GM19035 (cell line): ENCODE measurements around the gene KLHL9.

ENCODE experiments used
- ATAC-seq: cut with Tn5 transposase; IDR thresholded peaks from one replicate; pipeline ENCODE4 v1.9.1; 2021; ENCODE audit not compliant: unreplicated experiment

KLHL9 gene

DNA sequence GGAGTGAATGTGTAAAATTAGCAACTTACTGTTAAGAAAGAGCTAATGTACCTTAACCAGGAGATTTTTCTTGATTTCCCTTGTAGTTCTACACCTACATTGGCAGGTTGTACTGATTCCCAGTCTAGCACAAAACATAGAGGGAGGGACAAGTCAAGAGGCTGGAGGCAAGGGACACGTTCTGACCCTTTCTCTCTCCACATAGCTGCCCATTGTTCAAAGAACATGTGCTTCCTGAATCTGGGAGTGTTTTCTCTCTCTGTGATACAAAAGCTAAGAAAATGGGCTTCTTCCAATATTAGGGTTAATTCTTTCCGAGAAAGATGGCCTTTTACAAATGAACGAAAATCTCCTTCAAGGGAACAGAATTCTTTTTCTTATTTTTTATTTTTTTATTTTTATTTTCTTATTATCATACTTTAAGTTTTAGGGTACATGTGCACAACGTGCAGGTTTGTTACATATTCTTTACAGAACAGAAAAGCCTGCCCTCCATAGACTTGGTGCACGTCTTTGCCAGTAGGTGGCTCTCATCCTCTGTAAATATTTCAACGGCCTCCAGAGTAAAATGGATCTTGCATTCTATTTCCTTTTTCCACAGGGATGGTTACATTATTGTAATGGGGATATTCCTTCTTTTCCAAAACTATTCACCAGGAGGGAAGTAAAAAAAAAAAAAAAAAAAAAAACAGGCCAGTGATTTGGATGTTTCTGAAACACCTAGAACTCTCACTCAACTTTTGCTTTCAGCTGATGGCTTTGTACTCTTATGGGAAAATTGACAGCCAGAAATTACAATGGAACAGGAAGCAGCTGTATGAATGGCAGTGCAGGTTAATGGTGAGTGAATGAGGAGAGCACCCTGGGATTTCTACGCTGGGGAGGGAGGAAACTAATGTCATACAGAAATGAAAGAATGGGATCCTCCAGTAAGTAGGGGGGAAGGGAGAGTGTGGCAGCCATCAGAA is 17.0 kb downstream of the KLHL9 start:
- peak; percentile 77 for ATAC-seq

- no peak for ATAC-seq
Measured at GRCh38 chr9:21316860-21317259, 18.3 kb downstream of the KLHL9 start.

DNA sequence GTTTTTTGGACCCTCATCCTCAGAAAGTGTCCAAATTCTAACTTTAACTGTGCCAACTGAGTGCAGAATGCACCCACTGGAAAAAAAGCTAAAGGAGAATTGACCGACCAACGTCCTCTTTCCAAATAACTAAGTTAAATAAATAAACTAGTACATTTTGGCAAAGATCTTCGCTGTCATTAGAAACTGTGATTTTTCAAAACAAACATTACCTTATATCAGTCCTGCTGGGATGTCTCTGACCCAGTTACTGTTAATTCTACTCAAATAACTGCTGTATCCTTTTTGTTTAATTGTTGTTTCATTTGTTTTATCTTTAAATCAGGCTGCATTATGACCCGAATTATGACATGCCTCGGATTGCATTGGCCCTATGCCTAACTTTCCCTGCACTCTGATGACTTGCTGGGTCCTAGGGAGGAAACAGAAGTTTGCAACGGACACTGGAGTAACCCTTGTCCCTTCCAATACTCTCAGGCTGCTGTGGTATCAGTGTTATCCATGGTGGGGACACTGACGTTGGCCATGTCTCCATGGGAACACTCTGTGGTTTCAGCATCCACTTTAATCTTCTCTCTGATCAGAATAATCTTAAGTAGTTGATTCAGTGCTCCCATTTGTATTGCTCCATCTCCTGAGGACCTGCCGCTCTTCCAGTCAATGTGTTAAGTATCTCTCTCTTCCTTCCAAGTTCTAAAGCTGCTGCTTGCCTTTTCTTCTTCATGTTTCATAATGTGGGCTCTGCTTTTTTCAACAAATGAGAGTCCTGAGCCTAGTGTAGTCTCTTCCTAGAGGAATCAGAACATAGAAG is 19.0 kb downstream of the KLHL9 start:
- ATAC-seq, result no peak

- no peak for ATAC-seq
Measured at GRCh38 chr9:21314152-21314551, 21.1 kb downstream of the KLHL9 start.

GRCh38 chr9:21311889-21312288 is 23.3 kb downstream of the KLHL9 start:
- no peak for ATAC-seq

GRCh38 chr9:21305213-21305612 is 30.0 kb downstream of the KLHL9 start, which contains the start of gene IFNA5:
Gene IFNA5 (minus strand): TSS chr9:21305313. CDS start chr9:21305256, 57 bp downstream.
- ATAC-seq, result no peak

DNA sequence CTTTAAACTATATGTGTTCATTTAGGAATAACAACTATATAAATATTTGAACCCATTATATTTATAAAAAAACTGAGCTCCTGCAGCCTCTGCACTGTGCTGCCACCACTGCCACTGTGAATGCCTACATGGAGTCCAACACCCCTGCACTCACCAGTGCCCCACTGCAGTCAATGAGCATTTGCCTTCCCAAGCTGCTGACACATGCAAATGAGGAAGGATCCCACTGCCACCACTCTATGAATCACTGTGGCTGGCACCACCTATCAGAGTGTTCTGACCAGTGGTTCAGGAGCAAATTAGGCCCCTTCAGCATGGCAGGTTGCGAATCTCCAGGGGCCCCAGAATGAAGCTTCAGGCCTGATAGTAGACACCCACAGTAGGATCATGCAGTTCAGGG is 39.2 kb downstream of the KLHL9 start:
- no peak for ATAC-seq

- peak; percentile 71 for ATAC-seq
Measured at GRCh38 chr9:21294904-21295538, 40.2 kb downstream of the KLHL9 start.

DNA sequence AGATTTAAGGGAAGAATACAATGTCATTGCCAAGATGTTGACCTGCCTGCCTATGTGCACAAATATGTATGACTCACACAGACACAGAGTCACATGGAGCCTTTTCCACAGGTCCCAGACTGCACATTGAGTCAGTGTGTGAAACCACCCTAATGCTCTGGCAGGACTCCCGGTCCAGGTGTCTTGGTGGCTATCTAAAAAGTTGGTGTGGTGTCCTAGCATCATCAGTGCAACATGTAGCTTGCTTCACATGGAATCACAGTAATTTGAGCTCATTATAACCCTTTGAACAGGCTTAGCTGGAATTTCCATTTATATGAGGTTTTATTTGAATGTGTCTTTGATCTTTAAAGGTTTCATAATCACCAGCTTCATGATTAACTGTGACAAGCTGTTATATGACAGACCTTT is 40.8 kb downstream of the KLHL9 start:
- ATAC-seq, result no peak

GRCh38 chr9:21289848-21290247 is 45.4 kb downstream of the KLHL9 start:
- ATAC-seq, result no peak

DNA sequence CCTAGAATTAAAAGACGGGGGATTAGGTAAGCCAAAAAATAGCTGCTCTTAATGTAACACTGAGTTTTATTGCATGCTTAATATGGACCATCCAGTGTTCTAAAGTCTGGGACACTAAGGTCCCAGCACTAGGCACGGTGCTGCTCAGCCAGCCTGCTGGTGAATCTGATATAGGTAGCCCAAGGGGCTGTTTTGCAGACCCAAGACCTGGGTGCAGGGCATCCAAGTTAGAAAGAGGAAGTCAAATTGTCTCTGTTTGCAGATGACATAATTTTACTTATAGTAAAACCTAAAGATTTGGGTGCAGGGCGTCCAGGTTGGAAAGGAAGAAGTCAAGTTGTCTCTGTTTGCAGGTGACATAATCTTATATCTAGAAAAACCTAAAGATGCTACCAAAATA is 47.9 kb downstream of the KLHL9 start:
- no peak for ATAC-seq

- no peak for ATAC-seq
Measured at GRCh38 chr9:21286659-21287058, 48.5 kb downstream of the KLHL9 start.

- no peak for ATAC-seq
Measured at GRCh38 chr9:21286099-21286498, 49.1 kb downstream of the KLHL9 start.

DNA sequence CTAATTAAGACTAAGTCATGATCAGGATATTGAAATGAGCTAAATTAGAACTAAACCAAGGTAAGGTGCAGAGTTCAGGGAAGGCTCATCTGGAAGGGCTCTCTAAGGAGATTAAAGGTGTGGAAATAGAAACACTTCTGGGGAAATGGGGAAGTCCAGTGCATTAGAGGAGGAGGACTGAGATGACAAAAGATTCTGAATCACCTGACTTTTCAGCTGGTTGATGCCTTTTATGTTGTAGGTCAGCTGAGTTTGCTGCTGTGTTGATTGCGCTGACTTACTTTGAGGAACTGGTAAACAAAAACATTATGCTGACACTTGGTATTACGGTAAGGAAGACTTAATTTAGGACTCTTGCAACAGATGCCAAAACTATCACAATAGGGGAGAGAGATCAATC is 53.9 kb downstream of the KLHL9 start:
- no peak for ATAC-seq
